H1 (cell line): Measurements from ENCODE around the gene MARCHF3. TPM values are rescaled to one million over a fixed set of nuclear protein-coding genes. Genes with fewer than 3 reads are reported as not detected.

Experiments used
- CBX5 ChIP-seq: fragments of 300-800, 300-1000 bp; sonication (generic); IDR thresholded peaks from 2 replicates; pipeline ENCODE4 v1.7.1; 2016; ENCODE audit warnings: antibody characterized with exemption, low read length, low read depth
- polyA plus RNA-seq, 7 experiments: library from polyadenylated mRNA; depleted of rRNA in 3 of 7; stranded (reverse) in 5 of 7; unstranded in 2 of 7; fragments of >200 nt in 5 of 7; fragments of 200-250 nt in 2 of 7; gene quantifications; 1 replicate in 5 of 7; 2 replicates in 1 of 7; 4 replicates in 1 of 7; pipeline versions ENCODE4 v1.2.1 to v1.2.3, GENCODE V29; 2011 to 2013; ENCODE audit warnings: missing spikeins in 2 of 7, mixed read lengths in 2 of 7
- total RNA-seq: library from RNA; stranded (reverse); fragmentation: NEBNext Ultra II Directional; extraction: Animal tissue kit (Norgen Biotek cat#: 25700); gene quantifications from 2 replicates; pipeline ENCODE4 v1.2.1, GENCODE V29; 2021

MARCHF3 gene
- total and polyA plus RNA-seq, 2 of the 8 experiments (the other 6 are each of a cell fraction or from before 2014, with no cell fraction given), result 12.0 to 16.9 TPM

- TF ChIP-seq CBX5, result no peak
- TF ChIP-seq, all 59 proteins: peak for 0
Observed at GRCh38 chr5:126899476-126899875, 130.9 kb downstream of the MARCHF3 start (continued).
